Smooth muscle cell (in vitro differentiated cells): ENCODE data around the gene KIF2B. TPM values are rescaled to one million over a fixed set of nuclear protein-coding genes. Genes with fewer than 3 reads are reported as not detected.

Source experiments
- DNase-seq: peaks from one replicate; lab custom pipeline; 2025; ENCODE audit not compliant: unreplicated experiment; lab: John Stamatoyannopoulos, UW
- H2AFZ ChIP-seq: fragments of 200-600 bp; sonication (generic); 2 replicates; pipeline ENCODE4 v1.6.0; 2016; ENCODE audit warnings: antibody characterized with exemption, low read depth, mild to moderate bottlenecking
- H3F3A ChIP-seq: fragments of 200-600 bp; sonication (generic); 2 replicates; pipeline ENCODE4 v1.6.0; 2017; ENCODE audit warnings: antibody characterized with exemption, low read depth
- H3K27ac ChIP-seq: fragments of 200-600 bp; sonication (generic); 2 replicates; pipeline ENCODE4 v1.5.1; 2016; ENCODE audit warnings: low read depth, mild to moderate bottlenecking
- H3K27me3 ChIP-seq: fragments of 200-600 bp; sonication (generic); 2 replicates; pipeline ENCODE4 v1.6.1; 2016; ENCODE audit warnings: low read depth, mild to moderate bottlenecking
- H3K36me3 ChIP-seq: fragments of 200-600 bp; sonication (generic); 2 replicates; pipeline ENCODE4 v1.5.1; 2016; ENCODE audit warnings: low read depth
- H3K4me1 ChIP-seq: fragments of 200-600 bp; sonication (generic); 2 replicates; pipeline ENCODE4 v1.5.1; 2016; ENCODE audit warnings: low read depth
- H3K4me2 ChIP-seq: fragments of 200-600 bp; sonication (generic); 2 replicates; pipeline ENCODE4 v1.6.0; 2016; ENCODE audit warnings: mild to moderate bottlenecking
- H3K4me3 ChIP-seq: fragments of 200-600 bp; sonication (generic); 2 replicates; pipeline ENCODE4 v1.5.1; 2016; ENCODE audit warnings: mild to moderate bottlenecking
- H3K79me2 ChIP-seq: fragments of 200-600 bp; sonication (generic); 2 replicates; pipeline ENCODE4 v1.6.0; 2016; ENCODE audit warnings: low read depth, mild to moderate bottlenecking
- H3K9ac ChIP-seq: fragments of 200-600 bp; sonication (generic); 2 replicates; pipeline ENCODE4 v1.6.0; 2016; ENCODE audit warnings: low read depth
- H3K9me3 ChIP-seq: fragments of 200-600 bp; sonication (generic); replicated peaks from 2 replicates; pipeline ENCODE4 v1.5.1; 2016; ENCODE audit warnings: low read depth
- H4K20me1 ChIP-seq: fragments of 200-600 bp; sonication (generic); 2 replicates; pipeline ENCODE4 v1.6.0; 2016; ENCODE audit warnings: low read depth
- WGBS: methylation state at CpG from one replicate; pipeline ENCODE4 v1.1.7; 2016; ENCODE audit warnings: low lambda C conversion rate; 5-methylcytosine and 5-hydroxymethylcytosine counted together
- polyA plus RNA-seq: library from polyadenylated mRNA; unstranded; fragments of >200 nt; fragmentation: Nextera tagmentation; extraction: Ambion mirVana; gene quantifications from 2 replicates; pipeline ENCODE4 v1.2.1, GENCODE V29; 2016
- total RNA-seq: library from RNA; depleted of rRNA; stranded (reverse); fragments of >200 nt; gene quantifications from 2 replicates; pipeline ENCODE4 v1.2.3, GENCODE V29; 2014
- TF ChIP-seq, protein P1 (sequence below): fragments of 200-600 bp; sonication (generic); IDR thresholded peaks from 2 replicates; pipeline ENCODE4 v1.5.1; 2017; ENCODE audit warnings: borderline replicate concordance, mild to moderate bottlenecking, antibody characterized with exemption; ENCODE audit not compliant: insufficient read depth, poor library complexity, severe bottlenecking

The KIF2B gene, protein sequence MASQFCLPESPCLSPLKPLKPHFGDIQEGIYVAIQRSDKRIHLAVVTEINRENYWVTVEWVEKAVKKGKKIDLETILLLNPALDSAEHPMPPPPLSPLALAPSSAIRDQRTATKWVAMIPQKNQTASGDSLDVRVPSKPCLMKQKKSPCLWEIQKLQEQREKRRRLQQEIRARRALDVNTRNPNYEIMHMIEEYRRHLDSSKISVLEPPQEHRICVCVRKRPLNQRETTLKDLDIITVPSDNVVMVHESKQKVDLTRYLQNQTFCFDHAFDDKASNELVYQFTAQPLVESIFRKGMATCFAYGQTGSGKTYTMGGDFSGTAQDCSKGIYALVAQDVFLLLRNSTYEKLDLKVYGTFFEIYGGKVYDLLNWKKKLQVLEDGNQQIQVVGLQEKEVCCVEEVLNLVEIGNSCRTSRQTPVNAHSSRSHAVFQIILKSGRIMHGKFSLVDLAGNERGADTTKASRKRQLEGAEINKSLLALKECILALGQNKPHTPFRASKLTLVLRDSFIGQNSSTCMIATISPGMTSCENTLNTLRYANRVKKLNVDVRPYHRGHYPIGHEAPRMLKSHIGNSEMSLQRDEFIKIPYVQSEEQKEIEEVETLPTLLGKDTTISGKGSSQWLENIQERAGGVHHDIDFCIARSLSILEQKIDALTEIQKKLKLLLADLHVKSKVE
- total RNA-seq = not detected in 2 replicates
- not detected in 2 replicates for polyA plus RNA-seq

DNA sequence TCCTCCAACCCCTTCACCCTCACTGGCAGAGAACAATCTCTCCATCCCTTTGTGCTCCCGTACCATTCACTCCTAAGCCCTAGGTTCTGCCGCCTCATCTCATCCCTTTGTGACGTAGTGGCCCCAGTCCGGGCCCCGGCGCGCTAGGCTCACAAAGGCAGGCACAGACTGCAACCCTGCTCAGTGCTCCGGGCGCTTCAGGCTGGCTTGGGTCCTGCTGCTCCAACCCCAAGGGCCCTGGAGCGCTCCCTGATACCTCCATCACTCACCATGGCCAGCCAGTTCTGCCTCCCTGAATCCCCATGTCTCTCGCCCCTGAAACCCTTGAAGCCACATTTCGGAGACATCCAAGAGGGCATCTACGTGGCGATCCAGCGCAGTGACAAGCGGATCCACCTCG is at the start of gene KIF2B:
KIF2B (plus strand) TSS at position 164 of the 400 bp plus-strand sequence; CDS start at position 271, 107 bp downstream.
- Histone ChIP-seq H3K4me3 (no peak within 1 kb of the TSS), H3F3A (no peaks in the 10 kb centered on the region), H3K9ac (no peak within 1 kb of the TSS), H3K79me2 (no peaks in the 10 kb centered on the region), H3K4me2 (no peak within 1 kb of the TSS), H2AFZ (no peak within 1 kb of the TSS), H3K4me1 (no peaks in the 10 kb centered on the region), H3K27ac (no peak within 1 kb of the TSS), H3K27me3 (no peaks in the 10 kb centered on the region), H3K36me3 (no peaks in the 10 kb centered on the region), H4K20me1 (no peaks in the 10 kb centered on the region), H3K9me3 (no peaks in the 10 kb centered on the region)
- TF ChIP-seq, protein P1, sequence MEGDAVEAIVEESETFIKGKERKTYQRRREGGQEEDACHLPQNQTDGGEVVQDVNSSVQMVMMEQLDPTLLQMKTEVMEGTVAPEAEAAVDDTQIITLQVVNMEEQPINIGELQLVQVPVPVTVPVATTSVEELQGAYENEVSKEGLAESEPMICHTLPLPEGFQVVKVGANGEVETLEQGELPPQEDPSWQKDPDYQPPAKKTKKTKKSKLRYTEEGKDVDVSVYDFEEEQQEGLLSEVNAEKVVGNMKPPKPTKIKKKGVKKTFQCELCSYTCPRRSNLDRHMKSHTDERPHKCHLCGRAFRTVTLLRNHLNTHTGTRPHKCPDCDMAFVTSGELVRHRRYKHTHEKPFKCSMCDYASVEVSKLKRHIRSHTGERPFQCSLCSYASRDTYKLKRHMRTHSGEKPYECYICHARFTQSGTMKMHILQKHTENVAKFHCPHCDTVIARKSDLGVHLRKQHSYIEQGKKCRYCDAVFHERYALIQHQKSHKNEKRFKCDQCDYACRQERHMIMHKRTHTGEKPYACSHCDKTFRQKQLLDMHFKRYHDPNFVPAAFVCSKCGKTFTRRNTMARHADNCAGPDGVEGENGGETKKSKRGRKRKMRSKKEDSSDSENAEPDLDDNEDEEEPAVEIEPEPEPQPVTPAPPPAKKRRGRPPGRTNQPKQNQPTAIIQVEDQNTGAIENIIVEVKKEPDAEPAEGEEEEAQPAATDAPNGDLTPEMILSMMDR = no peak
- WGBS = 89% methylated on average over 17 of the region's 17 CpGs
- DNase-seq = no peak

- Histone ChIP-seq H3K79me2 (no peaks in the 10 kb centered on the region), H3F3A (no peaks in the 10 kb centered on the region), H3K4me1 (no peaks in the 10 kb centered on the region), H3K9me3 (no peaks in the 10 kb centered on the region), H3K36me3 (no peaks in the 10 kb centered on the region), H2AFZ (no peak overlapping the region), H3K4me2 (no peak overlapping the region), H3K27me3 (no peaks in the 10 kb centered on the region), H3K27ac (no peak overlapping the region), H3K4me3 (no peak overlapping the region), H4K20me1 (no peaks in the 10 kb centered on the region), H3K9ac (no peak overlapping the region)
- TF ChIP-seq, protein P1 = no peak
- DNase-seq = no peak
- 89% methylated on average over 2 of the region's 2 CpGs for WGBS
These were observed 42.4 kb upstream of the KIF2B start for GRCh38 chr17:53780320-53780719.

DNA sequence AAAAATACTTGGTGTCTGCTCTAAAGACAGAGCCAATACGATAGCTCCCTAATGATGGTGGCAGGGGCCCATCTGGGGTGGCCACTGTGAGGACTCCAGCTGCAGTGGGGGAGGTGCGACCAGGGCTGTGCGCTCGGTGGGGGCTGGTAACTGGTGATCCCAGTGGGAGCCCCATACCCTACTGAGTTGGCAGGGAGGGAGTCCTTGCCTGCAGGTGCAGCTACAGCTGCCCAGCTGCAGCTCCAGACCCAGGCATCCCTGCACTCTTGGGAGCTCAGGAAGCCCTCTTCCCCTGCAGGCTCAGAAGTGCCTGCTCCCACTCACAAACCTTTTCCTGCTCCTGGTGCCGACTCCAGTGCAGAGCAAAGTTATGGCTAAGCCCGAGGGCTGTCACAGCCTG is 31.2 kb upstream of the KIF2B start:
- no peak overlapping the region for H3K27ac ChIP-seq
- H3K9me3 ChIP-seq = no peaks in the 10 kb centered on the region
- 85% methylated on average over 6 of the region's 6 CpGs for WGBS
- no peak overlapping the region for H3K4me2 ChIP-seq
- TF ChIP-seq, protein P1 = no peak
- no peaks in the 10 kb centered on the region for H3K27me3 ChIP-seq
- no peaks in the 10 kb centered on the region for H3F3A ChIP-seq
- no peaks in the 10 kb centered on the region for H3K79me2 ChIP-seq
- no peak overlapping the region for H2AFZ ChIP-seq
- H3K4me1 ChIP-seq = no peaks in the 10 kb centered on the region
- H3K36me3 ChIP-seq = no peaks in the 10 kb centered on the region
- H3K9ac ChIP-seq = no peak overlapping the region
- no peak for DNase-seq
- H3K4me3 ChIP-seq = no peak overlapping the region
- H4K20me1 ChIP-seq = no peaks in the 10 kb centered on the region
